Measurements from ENCODE around the gene PRPSAP2.
"Not testable (repeated sequence)": the region's sequence is repeated elsewhere in the genome, so short reads cannot be mapped to it uniquely, and the experiment has no call there.

The PRPSAP2 gene

GRCh38 chr17:18889658-18890057 is 31.7 kb downstream of the PRPSAP2 start:
- no peak for DNase-seq (ENCODE audit: low spot score)

DNA sequence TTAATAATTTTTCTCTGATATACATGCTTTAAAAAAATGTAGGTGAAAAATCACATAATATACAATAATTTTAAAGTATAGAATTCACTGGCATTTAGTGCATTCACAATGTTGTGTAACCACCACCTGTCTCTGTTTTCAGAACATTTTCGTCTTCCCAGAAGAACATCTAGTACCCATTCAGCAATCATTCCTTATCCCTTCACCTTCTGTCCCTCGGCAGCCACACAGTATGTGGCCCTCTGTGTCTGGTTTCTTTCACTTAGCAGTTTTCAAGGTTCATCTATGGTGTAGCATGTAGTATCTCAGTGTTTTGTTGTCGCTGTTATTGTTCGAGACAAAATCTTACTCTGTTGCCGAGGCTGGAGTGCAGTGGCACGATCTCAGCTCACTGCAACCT is 33.6 kb downstream of the PRPSAP2 start:
- no peak for DNase-seq (ENCODE audit: low spot score)

DNA sequence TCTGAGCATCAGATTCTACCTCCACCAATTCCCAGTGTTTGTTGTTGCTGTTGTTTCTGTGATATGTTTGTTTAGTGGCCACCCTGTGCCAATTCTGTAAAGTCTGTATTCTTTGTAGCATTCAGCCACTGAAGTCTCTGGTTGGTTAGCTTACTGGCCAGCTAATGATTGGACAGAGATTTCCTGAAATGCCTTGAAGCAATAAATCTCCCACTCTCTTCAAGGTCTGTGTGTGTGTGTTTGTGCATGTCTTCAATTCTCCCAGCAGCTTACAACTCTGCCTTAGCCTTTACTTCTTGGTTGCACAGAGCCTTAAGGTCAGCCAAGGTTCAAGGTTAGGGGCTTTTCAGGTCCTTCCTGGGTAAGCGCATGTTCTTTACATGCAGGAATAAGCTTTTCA is 38.2 kb downstream of the PRPSAP2 start:
- no peak for DNase-seq (ENCODE audit: low spot score)

DNA sequence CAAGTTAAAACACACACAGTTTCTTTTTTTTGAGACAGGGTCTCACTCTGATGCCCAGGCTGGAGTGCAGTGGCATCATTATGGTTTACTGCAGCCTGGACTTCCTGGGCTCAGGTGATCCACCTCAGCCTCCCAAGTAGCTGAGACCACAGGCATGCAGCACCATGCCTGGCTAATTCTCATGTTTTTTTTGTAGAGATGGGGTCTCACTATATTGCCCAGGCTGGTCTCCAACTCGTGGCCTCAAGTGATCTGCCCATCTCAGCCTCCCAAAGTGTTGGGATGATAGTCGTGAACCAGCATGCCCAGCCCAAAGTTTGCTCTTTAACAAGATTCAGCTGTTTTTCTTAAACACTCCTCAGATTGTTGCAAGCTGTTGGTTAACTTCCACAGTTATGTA is 39.0 kb downstream of the PRPSAP2 start:
- no peak for DNase-seq (ENCODE audit: low spot score)

GRCh38 chr17:18904482-18904881 is 46.6 kb downstream of the PRPSAP2 start:
- peak; percentile 52 for DNase-seq (ENCODE audit: low spot score)

- DNase-seq (ENCODE audit: low spot score): no peak
These were observed 47.3 kb downstream of the PRPSAP2 start for GRCh38 chr17:18905226-18905625.

- no peak for DNase-seq (ENCODE audit: low spot score)
These were observed 52.4 kb downstream of the PRPSAP2 start for GRCh38 chr17:18910326-18910725.

DNA sequence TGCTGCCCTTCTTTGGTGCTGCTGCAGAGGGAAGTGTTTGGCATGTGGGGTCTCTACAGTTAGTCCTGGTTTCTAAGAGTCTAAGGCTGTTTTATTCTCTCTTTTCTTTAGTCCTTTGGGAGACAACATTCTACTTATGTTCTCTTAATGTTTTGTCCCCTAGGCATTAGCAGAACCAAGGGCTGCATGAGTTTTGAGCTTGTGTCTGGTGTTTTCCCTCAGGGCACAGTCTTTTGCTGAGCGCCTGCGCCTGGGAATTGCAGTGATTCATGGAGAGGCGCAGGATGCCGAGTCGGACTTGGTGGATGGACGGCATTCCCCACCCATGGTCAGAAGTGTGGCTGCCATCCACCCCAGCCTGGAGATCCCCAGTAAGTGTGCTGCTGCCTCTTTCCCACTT is 53.0 kb downstream of the PRPSAP2 start:
- DNase-seq (ENCODE audit: low spot score): no peak

GRCh38 chr17:18916816-18917500 is 59.0 kb downstream of the PRPSAP2 start:
- DNase-seq (ENCODE audit: low spot score): no peak

GRCh38 chr17:18917506-18918032 is 59.6 kb downstream of the PRPSAP2 start:
- no peak for DNase-seq (ENCODE audit: low spot score)

GRCh38 chr17:18919963-18920362 is 62.0 kb downstream of the PRPSAP2 start:
- no peak for DNase-seq (ENCODE audit: low spot score)

GRCh38 chr17:18920911-18921441 is 63.0 kb downstream of the PRPSAP2 start:
- DNase-seq (ENCODE audit: low spot score): no peak

GRCh38 chr17:18921485-18921884 is 63.6 kb downstream of the PRPSAP2 start:
- DNase-seq (ENCODE audit: low spot score): no peak

DNA sequence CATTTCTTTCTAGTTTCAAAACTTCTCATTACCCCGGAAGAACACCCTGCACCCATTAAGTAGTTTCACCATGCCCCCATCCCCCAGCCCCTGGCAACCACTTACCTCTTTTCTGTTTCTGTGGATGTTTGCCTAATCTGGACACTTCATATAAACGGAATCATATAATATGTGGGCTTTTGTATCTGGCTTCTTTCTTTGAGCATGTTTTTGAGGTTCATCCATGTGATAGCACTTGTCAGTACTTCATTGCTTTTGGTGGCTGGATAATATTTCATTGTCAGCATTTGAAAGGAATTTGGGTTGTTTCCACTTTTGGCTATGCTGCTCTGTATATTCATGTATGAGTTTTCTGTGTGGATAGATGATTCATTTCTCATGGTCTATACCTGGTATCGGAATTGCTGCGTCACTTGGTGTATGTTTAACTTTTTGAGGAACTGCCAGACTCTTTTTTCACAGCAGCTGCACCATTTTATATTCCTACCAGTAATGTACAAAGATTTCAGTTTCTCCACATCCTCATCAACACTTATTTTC is 64.1 kb downstream of the PRPSAP2 start:
- DNase-seq (ENCODE audit: low spot score): no peak

DNA sequence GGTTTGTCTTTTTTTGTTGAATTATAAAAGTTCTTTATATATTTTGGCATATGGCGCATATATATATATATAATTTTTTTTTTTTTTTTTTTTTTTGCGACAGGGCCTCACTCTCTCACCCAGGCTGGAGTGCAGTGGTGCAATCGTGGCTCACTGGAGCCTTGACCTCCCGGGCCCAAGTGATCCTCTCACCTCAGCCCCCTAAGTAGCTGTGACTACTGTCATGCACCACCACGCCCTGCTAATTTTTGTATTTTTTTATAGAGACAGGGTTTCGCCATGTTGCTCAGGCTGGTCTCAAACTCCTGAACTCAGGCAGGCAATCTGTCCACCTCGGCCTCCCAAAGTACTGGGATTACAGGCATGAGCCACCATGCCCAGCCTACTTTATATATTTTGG is 64.7 kb downstream of the PRPSAP2 start:
- not testable (repeated sequence) for DNase-seq (ENCODE audit: low spot score)

DNA sequence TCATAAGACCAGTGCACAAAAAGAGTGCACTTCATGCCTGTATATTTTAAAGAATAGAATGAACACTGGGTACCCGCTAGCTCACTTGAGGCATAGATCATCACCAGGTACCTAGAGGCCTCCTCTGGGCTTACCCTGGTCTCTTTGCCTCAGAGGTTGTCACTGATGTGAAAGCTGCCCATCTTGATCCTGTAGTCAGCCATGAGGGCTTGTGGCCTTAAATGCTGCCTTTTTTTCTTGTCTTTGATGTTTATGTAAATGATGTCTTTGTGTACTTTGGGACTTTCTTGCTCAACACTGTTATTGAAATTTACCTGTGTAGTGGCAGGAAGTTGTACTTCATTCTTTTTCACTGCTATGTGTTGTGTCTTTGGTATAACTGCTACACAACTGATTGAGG is 67.3 kb downstream of the PRPSAP2 start:
- DNase-seq (ENCODE audit: low spot score): no peak

DNA sequence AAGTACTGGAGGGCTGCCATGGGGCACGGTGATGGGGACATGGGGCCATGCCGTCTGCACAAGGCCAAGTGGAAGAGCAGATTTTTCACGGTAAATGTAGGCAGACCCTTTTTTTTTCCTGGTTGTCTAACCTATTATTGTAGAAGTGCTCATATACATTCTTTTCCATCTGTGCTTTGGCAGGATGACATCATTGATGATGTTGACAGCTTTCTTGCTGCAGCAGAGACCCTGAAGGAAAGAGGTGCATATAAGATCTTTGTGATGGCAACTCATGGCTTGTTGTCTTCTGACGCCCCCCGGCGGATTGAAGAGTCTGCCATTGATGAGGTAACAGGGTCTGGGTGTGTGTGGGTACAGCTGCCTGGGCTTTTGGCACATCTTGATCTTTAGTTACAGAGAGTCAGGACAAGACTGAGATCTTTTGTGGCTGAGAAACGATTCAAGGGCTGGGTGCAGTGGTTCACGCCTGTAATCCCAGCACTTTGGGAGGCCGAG is 70.7 kb downstream of the PRPSAP2 start:
- no peak for DNase-seq (ENCODE audit: low spot score)

- DNase-seq (ENCODE audit: low spot score): no peak
These were observed 74.6 kb downstream of the PRPSAP2 start for GRCh38 chr17:18932360-18933055.

DNA sequence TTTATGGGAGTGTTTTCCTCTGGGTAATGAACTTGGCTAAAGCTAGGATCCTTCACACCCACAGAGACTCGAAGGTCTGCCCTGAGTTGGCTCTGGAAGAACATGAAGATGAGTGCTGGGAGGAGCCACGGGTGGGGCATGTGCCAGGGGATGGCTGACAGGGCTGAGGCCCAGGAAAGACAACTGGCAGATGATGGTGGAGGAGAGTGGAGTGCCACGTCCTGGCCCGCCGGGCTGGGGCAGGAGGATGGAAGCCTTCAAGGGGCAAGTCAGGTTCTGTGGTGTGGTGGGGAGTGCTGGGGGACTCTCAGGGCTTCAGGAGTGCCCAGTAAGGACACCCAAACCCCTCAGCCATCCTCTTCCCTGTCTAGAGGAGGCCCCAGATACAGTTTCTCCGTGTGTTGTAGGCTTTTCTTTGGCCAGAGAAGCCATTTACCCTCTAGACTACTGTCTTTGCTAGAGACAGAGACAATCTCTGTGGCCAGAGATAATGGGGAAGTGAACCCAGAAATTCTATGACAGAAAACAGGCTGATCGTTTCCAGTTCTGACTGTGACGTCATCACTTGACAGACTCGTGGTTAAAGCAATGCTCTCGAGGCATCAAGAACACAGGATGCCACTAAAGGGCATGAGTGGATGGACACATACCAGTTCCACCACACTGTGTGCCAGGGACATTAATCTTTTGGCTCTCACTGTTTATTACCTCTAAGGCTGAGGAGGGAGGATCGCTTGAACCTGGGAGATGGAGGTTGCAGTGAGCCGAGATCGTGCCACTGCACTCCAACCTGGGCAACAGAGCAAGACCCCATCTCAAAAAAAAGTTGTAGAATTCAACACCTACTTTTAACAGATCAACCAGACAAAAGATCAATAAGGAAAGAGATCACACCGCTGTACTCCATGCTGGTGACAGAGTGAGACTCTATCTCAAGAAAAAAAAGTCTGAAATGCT is 75.4 kb downstream of the PRPSAP2 start:
- no peak for DNase-seq (ENCODE audit: low spot score)

GRCh38 chr17:18937981-18938691 is 80.2 kb downstream of the PRPSAP2 start:
- DNase-seq (ENCODE audit: low spot score): no peak

DNA sequence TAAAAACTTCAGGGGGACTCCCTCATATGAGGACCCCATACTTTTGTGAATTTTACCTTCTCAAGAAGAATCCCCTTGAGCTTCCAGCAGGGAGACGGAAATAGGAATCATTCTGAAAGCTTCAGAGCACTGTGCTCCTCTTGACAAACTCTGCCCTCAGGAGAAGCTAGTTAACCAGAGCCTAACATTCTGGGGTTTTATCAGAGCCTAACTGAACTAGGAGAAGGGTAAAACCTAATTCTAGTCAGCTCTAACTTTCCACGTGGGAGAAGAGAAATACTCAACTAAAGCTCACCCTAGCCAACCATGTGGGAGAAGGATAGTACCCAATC is 80.7 kb downstream of the PRPSAP2 start:
- DNase-seq (ENCODE audit: low spot score): no peak
